ENCODE measurements around the gene SS18L1.

- TF ChIP-seq CTCF (conservative IDR thresholded peaks at IDR 0.05; ENCODE audit: low read length), result no peak
- TF ChIP-seq EZH2phosphoT487 (IDR thresholded peaks at IDR 0.05; ENCODE audit: borderline replicate concordance), result no peak
Measured at GRCh38 chr20:62230696-62231095, 87.1 kb downstream of the SS18L1 start.
